Stimulated activated CD4-positive, alpha-beta T cell treated with anti-CD3 and anti-CD28 coated beads, Interleukin-4, amount 100 ng/mL, for 24 hours (primary cell): ENCODE measurements around the gene CCNH.

ENCODE experiments used
- DNase-seq: peaks from one replicate; pipeline ENCODE4 v3.0.0-alpha.2; 2020

Gene CCNH

DNA sequence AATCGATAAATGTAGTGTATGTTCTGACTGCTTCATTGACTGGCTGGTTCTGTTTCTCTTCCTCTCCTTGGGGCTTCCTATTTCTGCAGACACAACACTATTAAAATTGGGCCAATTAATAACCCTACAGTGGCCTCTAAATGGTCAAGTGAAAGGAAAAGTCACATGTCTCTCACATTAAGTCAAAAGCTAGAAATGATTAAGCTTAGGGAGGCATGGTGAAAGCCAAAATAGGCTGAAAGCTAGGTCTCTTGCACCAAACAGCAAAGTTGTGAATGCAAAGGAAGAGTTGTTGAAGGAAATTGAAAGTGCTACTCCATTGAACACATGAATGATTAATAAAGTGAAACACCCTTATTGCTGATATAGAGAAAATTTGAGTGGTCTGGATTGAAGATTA is 58.2 kb downstream of the CCNH start:
- no peak for DNase-seq

DNA sequence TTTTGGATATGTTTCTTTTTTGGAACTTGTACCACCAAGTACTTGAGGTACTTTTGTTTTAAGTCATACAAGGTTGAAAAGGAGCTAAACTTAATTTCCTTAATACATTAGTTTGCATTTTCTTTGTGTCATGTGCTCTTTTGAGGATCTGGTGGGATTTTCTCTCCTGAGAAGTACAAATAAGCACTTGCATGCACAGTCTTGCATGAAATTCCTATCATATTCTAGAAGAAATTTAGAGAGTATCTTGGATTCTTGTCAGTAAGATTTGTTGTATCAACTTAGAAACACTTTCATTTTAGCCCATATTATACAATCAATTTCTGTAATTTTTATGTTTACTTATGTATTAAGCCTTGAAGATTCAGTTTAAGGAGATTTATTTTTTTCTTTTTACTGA is 64.9 kb downstream of the CCNH start:
- no peak for DNase-seq

DNA sequence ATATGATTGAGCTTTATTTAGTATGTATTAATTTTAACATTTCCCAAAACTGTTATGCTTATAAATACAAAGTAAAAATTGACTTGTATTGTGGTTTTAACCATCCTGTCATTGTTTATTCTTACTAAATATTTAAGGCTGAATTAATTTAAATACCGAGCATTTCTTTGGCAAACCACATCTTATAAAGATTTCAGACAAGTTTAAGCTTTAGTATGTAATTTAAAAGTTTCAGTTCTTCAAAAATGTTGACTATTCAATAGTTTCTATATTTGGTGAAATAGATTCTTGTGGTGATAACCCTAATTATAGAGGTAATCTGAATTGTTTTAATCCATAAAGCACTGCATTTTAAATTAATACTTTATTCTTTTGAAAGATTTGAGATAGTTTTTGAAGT is 65.5 kb downstream of the CCNH start:
- DNase-seq, result no peak
